Lower lobe of right lung (tissue), 2 donors: ENCODE measurements around the gene RTN4RL1. TPM values are rescaled to one million over a fixed set of nuclear protein-coding genes. Genes with fewer than 3 reads are reported as not detected.
A peak's percentile ranks its signal among the peaks of the same experiment; 100 is the strongest.

Experiments used
- ATAC-seq, 2 donors: fragments of 200-7000 bp; cut with Tn5 transposase; one replicate each; pipeline ENCODE4 v1.9.1; 2020 to 2022; ENCODE audit warnings: mild to moderate bottlenecking in 2 of 2, moderate library complexity in 2 of 2
- DNase-seq: peaks from one replicate; pipeline ENCODE4 v3.0.0-alpha.2; 2020
- H3K27ac ChIP-seq: fragments of 200-600 bp; one replicate; pipeline ENCODE4 v1.8.0; 2022
- H3K27me3 ChIP-seq: fragments of 200-600 bp; one replicate; pipeline ENCODE4 v1.8.0; 2022; ENCODE audit warnings: low read depth
- H3K36me3 ChIP-seq: fragments of 200-600 bp; one replicate; pipeline ENCODE4 v1.8.0; 2022; ENCODE audit warnings: mild to moderate bottlenecking
- H3K4me1 ChIP-seq: fragments of 200-600 bp; one replicate; pipeline ENCODE4 v1.8.0; 2022
- H3K4me3 ChIP-seq: fragments of 200-600 bp; one replicate; pipeline ENCODE4 v1.8.0; 2022; ENCODE audit warnings: mild to moderate bottlenecking
- H3K9me3 ChIP-seq: fragments of 200-600 bp; one replicate; pipeline ENCODE4 v1.8.0; 2022
- intact Hi-C: fragments of 100-400 bp; cut with DNase I; formaldehyde crosslinking; loops from one replicate; pipeline ENCODE4 v1.11.0; 2022
- total RNA-seq: library from RNA; stranded (reverse); fragmentation: NEBNext Ultra II Directional; extraction: Animal tissue kit (Norgen Biotek cat#: 25700); gene quantifications from one replicate; pipeline ENCODE4 v1.2.1, GENCODE V29; 2021
- TF ChIP-seq, protein P1 (sequence below): fragments of 200-600 bp; IDR thresholded peaks from one replicate; pipeline ENCODE4 v1.8.0; 2022; ENCODE audit warnings: antibody characterized with exemption, mild to moderate bottlenecking
- donor health status: DM: no; HTN: yes; CAD: no; lungs with severe emphysema.

The RTN4RL1 gene
- total RNA-seq, 1 donor from 2014 or later: 5.8 TPM

DNA sequence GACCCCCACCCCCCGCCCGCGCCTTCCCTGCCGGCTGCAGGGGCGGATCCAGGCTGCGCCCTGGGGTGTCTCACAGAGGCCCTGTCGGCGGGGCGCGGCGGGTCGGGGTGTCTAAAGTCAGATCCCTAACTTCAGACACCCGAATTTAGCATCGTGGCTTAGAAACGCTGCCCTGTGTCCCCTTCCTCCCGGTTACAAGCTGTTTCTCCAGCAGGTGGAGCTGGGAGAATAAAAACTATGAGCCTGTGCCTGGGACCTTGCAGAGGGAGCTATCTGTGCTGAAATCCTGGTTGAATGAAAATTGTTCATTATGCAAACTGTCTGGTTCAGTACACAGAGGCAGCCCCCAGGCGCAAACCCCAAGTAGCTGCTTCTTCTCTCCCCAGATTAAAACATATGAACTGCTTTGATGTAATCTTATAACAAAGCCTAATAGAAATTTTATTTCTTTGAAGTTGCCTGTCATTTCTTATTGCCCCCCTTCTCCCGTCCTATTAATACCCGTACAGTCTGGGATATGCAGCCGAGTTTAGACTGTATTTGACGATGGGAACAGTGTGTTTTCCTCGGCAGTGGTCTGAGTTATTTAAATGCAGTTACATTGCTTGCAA is 116.3 kb downstream of the RTN4RL1 start:
- TF ChIP-seq, protein P1, sequence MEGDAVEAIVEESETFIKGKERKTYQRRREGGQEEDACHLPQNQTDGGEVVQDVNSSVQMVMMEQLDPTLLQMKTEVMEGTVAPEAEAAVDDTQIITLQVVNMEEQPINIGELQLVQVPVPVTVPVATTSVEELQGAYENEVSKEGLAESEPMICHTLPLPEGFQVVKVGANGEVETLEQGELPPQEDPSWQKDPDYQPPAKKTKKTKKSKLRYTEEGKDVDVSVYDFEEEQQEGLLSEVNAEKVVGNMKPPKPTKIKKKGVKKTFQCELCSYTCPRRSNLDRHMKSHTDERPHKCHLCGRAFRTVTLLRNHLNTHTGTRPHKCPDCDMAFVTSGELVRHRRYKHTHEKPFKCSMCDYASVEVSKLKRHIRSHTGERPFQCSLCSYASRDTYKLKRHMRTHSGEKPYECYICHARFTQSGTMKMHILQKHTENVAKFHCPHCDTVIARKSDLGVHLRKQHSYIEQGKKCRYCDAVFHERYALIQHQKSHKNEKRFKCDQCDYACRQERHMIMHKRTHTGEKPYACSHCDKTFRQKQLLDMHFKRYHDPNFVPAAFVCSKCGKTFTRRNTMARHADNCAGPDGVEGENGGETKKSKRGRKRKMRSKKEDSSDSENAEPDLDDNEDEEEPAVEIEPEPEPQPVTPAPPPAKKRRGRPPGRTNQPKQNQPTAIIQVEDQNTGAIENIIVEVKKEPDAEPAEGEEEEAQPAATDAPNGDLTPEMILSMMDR: peak; percentile 74
- ATAC-seq (peak; percentile 84 to 91), DNase-seq (no peak)
- H3K9me3 ChIP-seq: no peaks in the 10 kb centered on the region
- peaks cover 10% of the 10 kb centered on the region for H3K4me1 ChIP-seq
- H3K36me3 ChIP-seq: no peaks in the 10 kb centered on the region
- peaks cover 58% of the 10 kb centered on the region for H3K27me3 ChIP-seq
- no peak overlapping the region for H3K27ac ChIP-seq
- H3K4me3 ChIP-seq: peak overlapping the region; percentile 27
- intact Hi-C loops: no loop called here

DNA sequence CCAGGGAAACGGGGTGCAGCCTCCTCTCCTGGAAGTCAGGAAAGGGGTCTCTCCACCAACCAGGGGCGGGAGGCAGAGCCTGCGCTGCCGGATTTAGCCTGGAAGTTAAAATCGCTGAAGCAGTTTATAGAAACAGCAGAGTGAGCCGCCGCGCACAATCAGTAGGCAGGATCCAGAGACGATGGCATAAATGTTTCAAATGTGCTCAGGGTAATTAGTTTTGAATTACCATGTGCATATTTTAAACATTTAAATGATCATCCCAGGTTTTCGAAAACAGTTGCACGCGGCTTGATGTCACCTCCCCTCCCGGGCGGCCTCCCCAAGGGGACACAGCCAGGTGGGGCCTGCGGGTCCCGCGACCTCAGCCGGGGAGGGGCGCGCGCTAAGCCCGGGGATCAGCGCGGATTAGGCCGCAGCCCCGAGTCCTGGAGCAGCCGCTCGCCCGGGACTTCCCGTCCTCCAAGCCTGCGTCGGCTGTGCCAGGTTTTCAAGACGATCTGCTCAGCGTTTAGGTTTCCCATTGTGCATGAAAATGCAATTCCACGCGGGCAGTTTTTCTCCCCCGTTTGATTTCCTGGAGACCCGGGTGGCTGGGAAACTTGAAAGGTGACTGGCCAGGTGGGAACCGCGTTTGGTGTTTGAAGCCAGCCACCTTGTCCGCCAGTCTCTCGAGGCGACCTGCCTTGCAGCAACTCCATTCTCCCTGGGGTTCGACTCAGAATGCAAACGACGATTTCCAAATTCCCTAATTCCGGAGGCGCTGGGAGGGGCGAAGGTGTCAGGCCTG is 117.0 kb downstream of the RTN4RL1 start:
- TF ChIP-seq, protein P1: no peak
- Histone ChIP-seq H3K27me3 (peaks cover 57% of the 10 kb centered on the region), H3K36me3 (no peaks in the 10 kb centered on the region), H3K4me1 (peaks cover 10% of the 10 kb centered on the region), H3K4me3 (peak overlapping the region; percentile 27), H3K9me3 (no peaks in the 10 kb centered on the region), H3K27ac (no peak overlapping the region)
- DNase-seq: no peak
- intact Hi-C loops: no loop called here
- ATAC-seq: peak; percentile 42 to 61

DNA sequence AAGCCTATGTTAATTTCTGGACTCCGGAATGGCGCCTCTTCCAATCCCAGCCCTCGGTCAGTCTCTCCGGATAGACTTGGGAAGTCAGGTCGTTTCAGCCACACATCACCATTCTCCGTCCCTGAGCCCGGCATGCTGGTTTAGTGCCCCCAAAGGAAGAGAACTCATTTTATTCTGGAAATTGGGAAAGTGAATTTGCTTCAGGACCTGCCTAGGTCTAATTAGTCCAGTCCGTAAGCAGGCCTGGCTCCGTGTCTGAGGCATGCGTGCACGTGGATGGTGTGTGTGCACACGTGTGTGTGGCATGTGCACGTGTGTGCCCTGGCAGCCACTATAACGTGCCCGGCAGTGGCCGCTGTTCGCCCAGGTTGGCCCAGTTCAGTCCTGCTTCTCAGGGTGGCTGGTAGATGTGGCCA is 117.9 kb downstream of the RTN4RL1 start:
- DNase-seq (no peak), ATAC-seq (no peak)
- Histone ChIP-seq H3K36me3 (no peaks in the 10 kb centered on the region), H3K27me3 (peaks cover 49% of the 10 kb centered on the region), H3K9me3 (no peaks in the 10 kb centered on the region), H3K4me1 (peaks cover 10% of the 10 kb centered on the region), H3K4me3 (no peak overlapping the region), H3K27ac (no peak overlapping the region)
- TF ChIP-seq, protein P1: no peak
- intact Hi-C loops: no loop called here

DNA sequence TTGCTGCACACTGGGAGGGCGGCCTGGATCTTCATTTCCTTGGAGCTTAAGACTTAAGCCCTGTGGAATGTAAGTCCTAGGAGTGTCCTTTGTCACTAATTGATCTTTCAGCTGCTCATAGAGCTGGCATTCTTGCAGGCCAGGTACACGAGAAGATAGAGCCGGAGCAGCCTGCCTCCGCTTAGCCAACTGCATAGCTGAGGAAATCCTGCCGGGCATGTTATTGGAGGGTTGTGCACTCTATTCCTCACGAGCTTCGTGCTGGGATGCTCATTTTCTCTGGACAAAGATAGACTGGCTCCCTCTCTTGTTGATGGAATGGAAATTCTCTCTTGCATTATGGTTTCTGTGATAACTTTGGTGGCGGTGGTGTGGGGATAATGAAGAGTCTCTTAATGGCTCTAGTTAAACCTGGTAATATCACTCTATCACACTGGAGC is 118.5 kb downstream of the RTN4RL1 start:
- no peak overlapping the region for H3K27ac ChIP-seq
- no peaks in the 10 kb centered on the region for H3K9me3 ChIP-seq
- peaks cover 44% of the 10 kb centered on the region for H3K27me3 ChIP-seq
- no peak overlapping the region for H3K4me3 ChIP-seq
- DNase-seq: no peak
- TF ChIP-seq, protein P1: no peak
- ATAC-seq: no peak
- H3K36me3 ChIP-seq: no peaks in the 10 kb centered on the region
- intact Hi-C loops: no loop called here
- H3K4me1 ChIP-seq: peaks cover 10% of the 10 kb centered on the region

DNA sequence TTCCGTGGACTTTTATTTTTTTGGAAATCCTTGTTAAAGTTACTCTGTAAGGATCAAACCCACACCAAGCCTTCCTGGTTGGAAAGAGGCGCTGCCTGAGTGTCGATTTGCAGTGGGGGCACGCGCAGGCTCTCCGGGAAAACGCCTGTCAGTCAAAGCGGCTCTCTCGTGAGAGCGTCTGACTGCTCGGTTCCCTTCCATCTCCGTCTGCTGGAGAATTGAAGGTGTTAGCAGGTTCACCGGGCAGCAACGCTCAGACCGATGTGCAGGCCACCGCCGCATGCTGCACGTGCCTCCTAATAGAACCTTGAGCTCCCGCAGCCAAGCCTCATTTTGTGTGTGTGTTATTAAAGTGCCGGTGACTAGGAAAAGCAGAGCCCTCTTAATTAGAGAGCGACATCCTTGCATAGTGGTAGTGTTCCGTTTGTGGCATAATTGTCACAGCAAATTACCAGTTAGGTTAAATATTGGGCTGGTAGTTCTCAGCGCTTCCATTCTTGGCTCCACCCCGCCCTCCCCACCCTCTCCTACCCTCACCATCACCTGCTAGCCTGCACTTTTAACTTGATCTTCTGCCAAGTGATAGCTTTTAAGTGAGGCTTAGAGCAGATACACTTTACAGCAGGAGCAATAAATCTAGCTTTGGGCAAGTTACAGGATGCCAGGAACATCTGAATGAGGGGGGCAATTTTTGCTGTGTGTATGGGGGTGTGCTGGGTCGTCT is 119.8 kb downstream of the RTN4RL1 start:
- H3K4me3 ChIP-seq: no peak overlapping the region
- DNase-seq (no peak), ATAC-seq (no peak)
- no peaks in the 10 kb centered on the region for H3K9me3 ChIP-seq
- intact Hi-C loops: no loop called here
- H3K27ac ChIP-seq: no peak overlapping the region
- peaks cover 10% of the 10 kb centered on the region for H3K4me1 ChIP-seq
- TF ChIP-seq, protein P1: no peak
- H3K36me3 ChIP-seq: no peaks in the 10 kb centered on the region
- H3K27me3 ChIP-seq: peaks cover 32% of the 10 kb centered on the region
